ENCODE measurements around the gene PIAS2.

PIAS2 gene

DNA sequence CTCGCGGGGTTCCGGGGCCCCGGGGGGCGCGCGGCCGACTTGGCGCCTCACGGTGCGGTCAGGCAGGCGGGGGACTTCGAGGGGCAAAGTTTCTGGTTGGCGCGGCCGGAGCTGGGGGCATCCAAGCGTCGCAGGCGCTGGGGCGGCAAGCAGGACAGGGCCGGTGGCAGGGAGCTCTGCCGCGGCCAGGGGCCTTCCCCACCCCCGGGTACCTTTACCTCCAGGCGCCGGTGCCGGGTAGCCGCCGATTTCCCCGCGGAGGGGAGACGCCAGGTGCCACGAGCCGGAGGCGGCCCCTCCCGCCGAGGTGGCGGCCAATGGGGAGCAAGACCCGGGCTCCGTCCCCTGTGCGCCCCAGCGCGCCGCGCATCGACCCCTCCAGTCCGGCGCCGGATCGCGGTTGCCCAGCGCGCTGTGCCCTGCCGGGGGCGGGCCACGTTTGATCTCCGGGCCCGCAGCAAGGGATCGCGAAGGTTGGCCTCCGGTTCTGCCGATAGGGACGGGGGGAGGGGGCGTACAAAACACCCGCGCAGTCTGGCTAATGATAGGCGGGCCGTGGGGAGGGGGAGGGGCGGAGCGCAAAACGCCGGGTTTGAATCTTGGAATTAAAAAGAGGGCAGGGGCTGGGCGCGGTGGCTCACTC, 160.6 kb downstream of the PIAS2 start, which contains the start of gene ST8SIA5:
TSS of gene ST8SIA5 (minus strand) at position 495 of the 643 bp plus-strand sequence. CDS start 545 bp downstream, outside the sequence.
- DNase-seq: no peak

DNA sequence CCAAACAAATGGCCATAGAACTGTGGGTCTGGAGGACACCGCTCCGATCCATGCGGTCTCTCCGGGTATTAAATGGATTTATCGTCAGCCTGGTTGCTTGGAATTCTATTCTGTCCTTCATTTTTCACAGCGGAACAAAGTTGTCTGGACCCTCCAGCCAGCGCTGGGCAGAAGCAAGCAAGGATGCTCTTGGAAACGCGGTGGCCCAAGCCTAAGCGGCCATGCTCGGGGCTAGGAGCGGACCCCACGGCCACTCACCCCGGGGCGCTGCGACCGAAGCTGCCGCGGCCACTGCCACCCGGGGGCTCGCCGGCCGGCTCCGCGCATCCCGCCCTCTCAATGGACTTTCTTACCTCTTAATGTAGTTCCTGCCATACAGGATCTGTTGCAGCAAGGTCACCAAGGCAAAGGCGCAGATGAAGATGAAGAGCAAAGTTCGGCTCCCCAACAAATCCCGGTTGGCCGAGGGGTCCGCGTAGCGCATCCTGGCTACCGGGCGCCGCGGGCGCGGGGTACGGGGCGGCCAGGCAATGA, 161.2 kb downstream of the PIAS2 start:
- no peak for DNase-seq

DNA sequence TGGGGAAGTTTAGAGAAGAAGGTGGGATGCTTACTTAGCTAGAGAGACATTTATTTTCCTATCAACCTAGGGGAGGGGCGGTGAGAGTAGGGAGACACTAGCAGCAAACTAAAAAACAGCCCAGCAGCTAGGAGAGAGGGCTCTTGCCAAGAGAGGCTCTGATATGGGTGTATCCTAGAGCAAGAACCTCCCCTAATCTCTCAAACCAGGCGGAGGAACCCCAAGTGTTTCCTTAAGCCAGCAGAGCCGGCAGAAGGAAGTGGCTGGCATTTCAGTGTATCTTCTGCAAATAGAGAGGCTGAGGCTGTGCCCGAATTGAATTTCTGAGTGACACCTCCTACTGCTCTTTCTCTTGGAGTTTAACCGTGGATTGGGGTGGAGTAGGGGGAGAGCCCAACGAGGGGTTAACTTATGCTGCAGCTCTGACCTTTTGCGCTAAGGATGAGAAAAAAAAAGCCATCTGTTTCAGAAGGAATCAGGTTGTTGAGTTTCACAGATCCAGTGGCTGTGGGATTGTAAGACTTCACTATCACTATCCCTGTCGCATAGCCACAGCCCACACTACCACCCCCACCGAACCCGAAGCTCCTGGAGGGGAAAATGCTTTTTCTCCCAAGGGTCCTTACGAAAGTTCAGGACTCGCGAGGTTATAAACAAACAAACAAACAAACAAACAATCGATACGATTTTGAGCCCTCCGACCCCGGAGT, 161.8 kb downstream of the PIAS2 start:
- DNase-seq: no peak

DNA sequence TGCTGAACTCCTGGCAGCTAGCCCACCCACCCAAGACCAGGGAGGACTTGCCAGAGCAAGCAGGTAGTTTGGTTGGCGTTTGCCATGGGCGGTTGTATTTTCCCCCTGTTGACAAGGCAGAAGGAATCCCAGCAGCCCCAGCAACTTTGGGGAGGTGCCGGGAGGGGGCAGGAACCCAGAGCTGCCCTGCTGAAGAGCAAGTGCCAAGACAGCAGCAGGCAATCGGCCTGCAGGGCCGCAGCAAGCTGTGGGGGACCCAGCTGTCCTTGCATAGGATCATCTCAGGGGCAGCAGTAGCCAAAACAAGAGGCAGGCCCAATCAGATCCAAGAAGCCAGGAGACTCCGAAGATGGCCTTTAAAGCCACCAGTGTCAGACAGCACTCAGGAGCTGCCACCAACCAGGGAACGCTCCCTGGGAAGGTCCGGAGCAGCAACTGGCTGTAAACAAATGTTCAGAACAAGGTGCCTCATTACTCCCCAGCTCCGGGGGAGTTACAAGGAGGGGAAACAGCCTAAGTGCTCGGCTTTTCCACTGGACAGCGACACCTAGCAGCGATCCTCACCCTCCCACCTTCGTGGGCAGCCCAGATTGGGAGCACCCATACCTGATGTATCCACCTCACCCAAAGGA, 162.5 kb downstream of the PIAS2 start:
- no peak for DNase-seq

DNA sequence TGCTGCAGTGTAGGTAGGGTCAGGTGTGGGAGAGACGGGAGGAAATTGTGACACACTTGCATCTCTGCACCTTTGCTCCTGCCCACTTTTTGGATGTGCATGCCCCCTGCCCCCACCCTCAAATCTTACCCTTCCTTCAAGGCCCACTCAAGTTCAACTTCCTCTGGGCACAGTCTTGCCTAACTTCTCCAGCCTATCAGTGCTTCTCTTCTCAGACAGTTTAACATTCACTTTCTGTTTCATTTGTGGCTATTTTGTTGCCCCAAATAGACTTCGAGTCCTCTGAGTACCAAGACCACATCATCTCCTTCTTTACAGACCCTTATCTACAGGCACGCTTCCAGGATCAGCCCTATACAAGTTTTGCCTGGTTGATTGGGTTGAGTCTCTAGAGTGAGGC, 163.1 kb downstream of the PIAS2 start:
- DNase-seq: no peak

Data from cortex of kidney (tissue), 1 donor.